ENCODE results near the gene P2RX3. TPM values are rescaled to one million over a fixed set of nuclear protein-coding genes. Genes with fewer than 3 reads are reported as not detected.

The P2RX3 gene
- total RNA-seq, 4 donors from 2014 or later: not detected

DNA sequence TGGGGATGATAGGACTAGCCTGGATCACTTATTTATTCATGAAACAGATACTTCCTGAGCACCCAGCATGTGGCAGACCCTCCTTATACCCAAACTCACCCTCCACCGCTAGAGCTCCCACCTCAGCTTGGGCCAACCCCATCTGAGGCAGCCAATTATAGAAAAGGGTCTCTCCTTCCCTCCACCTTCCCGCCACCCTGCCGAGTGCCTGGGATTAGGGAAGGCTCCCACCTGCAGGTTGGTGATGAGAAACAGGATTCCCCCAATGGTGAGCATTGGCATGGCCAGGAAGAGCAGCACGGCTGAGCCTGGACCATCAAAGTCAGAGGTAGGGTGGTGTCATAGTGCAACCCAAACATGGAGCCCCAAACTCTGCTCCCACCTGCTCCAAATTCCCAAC is 82.9 kb downstream of the P2RX3 start:
- Histone ChIP-seq H3K4me3 (no peak overlapping the region), H3K27me3 (peaks cover 0 to 3% (median 0%) of the 10 kb centered on the region in 3 donors), H3K36me3 (peaks cover 0 to 12% of the 10 kb centered on the region in 2 donors), H3K4me1 (peaks cover 16 to 23% of the 10 kb centered on the region in 2 donors), H3K9me3 (no peaks in the 10 kb centered on the region), H3K27ac (no peak overlapping the region)
- TF ChIP-seq POLR2A (IDR thresholded peaks at IDR 0.05) (no peak), CTCF (IDR thresholded peaks at IDR 0.05 in 4 of 5, conservative IDR thresholded peaks at IDR 0.05 in 1 of 5) (no peak)
- in situ Hi-C loops (cut with MboI; ENCODE audit: low sequenced_read_pairs in 4 of 4): no loop called here
- DNase-seq: no peak
- intact Hi-C loops (cut with DNase I; ENCODE audit: low total_unique reads): no loop called here
- ATAC-seq: no peak

- in situ Hi-C loops (cut with MboI; ENCODE audit: low sequenced_read_pairs in 4 of 4) (no loop called here), intact Hi-C loops (cut with DNase I; ENCODE audit: low total_unique reads) (no loop called here)
- H3K36me3 ChIP-seq: peaks cover 0 to 12% of the 10 kb centered on the region in 2 donors
- H3K4me1 ChIP-seq: peaks cover 23 to 29% of the 10 kb centered on the region in 2 donors
- DNase-seq (no peak), ATAC-seq (no peak)
- no peak overlapping the region for H3K27ac ChIP-seq
- H3K9me3 ChIP-seq: no peaks in the 10 kb centered on the region
- peaks cover 0 to 3% (median 0%) of the 10 kb centered on the region in 3 donors for H3K27me3 ChIP-seq
- no peak overlapping the region for H3K4me3 ChIP-seq
- TF ChIP-seq POLR2A (IDR thresholded peaks at IDR 0.05) (no peak), CTCF (IDR thresholded peaks at IDR 0.05 in 4 of 5, conservative IDR thresholded peaks at IDR 0.05 in 1 of 5) (no peak)
Observed at GRCh38 chr11:57421805-57422204, 83.7 kb downstream of the P2RX3 start.

Other genes with a start within 250 kb of the P2RX3 start
- not detected for gene LRRC55, start 156.4 kb upstream of the P2RX3 start, total RNA-seq
- 1 to 10 TPM in 1 of 4 donors, under 1 TPM in 3; 0.32 to 3.7 (median 0.64) TPM for gene APLNR, start 101.1 kb upstream of the P2RX3 start, total RNA-seq
- gene TNKS1BP1, start 13.4 kb upstream of the P2RX3 start, total RNA-seq: 100 to 1,000 TPM in 3 of 4 donors, 10 to 100 TPM in 1; 98.5 to 165 (median 125) TPM
- 100 to 1,000 TPM in 3 of 4 donors, 10 to 100 TPM in 1; 76.6 to 155 (median 137) TPM for gene SSRP1, start 2.5 kb upstream of the P2RX3 start, total RNA-seq
- gene PRG3, start 42.8 kb downstream of the P2RX3 start, total RNA-seq: not detected
- not detected for gene PRG2, start 52.3 kb downstream of the P2RX3 start, total RNA-seq
- gene SLC43A3, start 88.8 kb downstream of the P2RX3 start, total RNA-seq: 10 to 100 TPM; 13.9 to 22.5 (median 20.3) TPM
- gene RTN4RL2, start 122.2 kb downstream of the P2RX3 start, total RNA-seq: 1 to 10 TPM in 1 of 4 donors, under 1 TPM in 3; 0.13 to 2.8 (median 0.77) TPM
- gene SLC43A1, start 177.3 kb downstream of the P2RX3 start, total RNA-seq: 10 to 100 TPM in 3 of 4 donors, 1 to 10 TPM in 1; 7.4 to 35.1 (median 15.8) TPM
- gene TIMM10, start 192.4 kb downstream of the P2RX3 start, total RNA-seq: 10 to 100 TPM; 45.4 to 61.7 (median 49.5) TPM
- 10 to 100 TPM; 23.0 to 52.7 (median 43.4) TPM for gene SMTNL1, start 199.2 kb downstream of the P2RX3 start, total RNA-seq
- 1 to 10 TPM; 5.5 to 9.0 (median 6.7) TPM for gene UBE2L6, start 229.3 kb downstream of the P2RX3 start, total RNA-seq

Measured in gastrocnemius medialis (tissue), 4 donors.